K562 (cell line): ENCODE measurements around the gene BDH1. TPM values are rescaled to one million over a fixed set of nuclear protein-coding genes. Genes with fewer than 3 reads are reported as not detected.

Experiments
- ARHGAP35 ChIP-seq: fragments of 450-650 bp; IDR thresholded peaks from 2 replicates; pipeline ENCODE4 v1.6.1; 2018; ENCODE audit not compliant: partially characterized antibody
- BCL6 ChIP-seq: fragments of 250-450 bp; sonication (Bioruptor Pico); IDR thresholded peaks from 2 replicates; pipeline ENCODE4 v1.4.0; 2020
- BRF1 ChIP-seq: IDR thresholded peaks from 3 replicates; pipeline ENCODE4 v1.6.1; 2011; ENCODE audit warnings: borderline replicate concordance, mild to moderate bottlenecking; ENCODE audit not compliant: insufficient read length; ENCODE audit errors: extremely low read depth
- CBX3 ChIP-seq, 2 experiments: IDR thresholded peaks; 1 replicate in 1 of 2; 2 replicates in 1 of 2; pipeline ENCODE4 v1.6.1; 2012; ENCODE audit warnings: inconsistent platforms in 2 of 2, low read length in 2 of 2, borderline replicate concordance in 1 of 2, control low read depth in 1 of 2
- ETV5 ChIP-seq: sonication (generic); formaldehyde crosslinking; IDR thresholded peaks from 2 replicates; pipeline ENCODE4 v1.4.0; 2020; ENCODE audit warnings: low read depth, mild to moderate bottlenecking, missing genetic modification reagents
- KLF1 ChIP-seq: fragments of 450-650 bp; IDR thresholded peaks from 2 replicates; pipeline ENCODE4 v1.6.1; 2016; ENCODE audit warnings: missing genetic modification characterization, missing compliant biosample characterization
- NFIC ChIP-seq: fragments of 450-650 bp; IDR thresholded peaks from 2 replicates; pipeline ENCODE4 v1.6.1; 2017; ENCODE audit warnings: mild to moderate bottlenecking, inconsistent platforms
- NFYB ChIP-seq: IDR thresholded peaks from 2 replicates; pipeline ENCODE4 v1.6.1; 2011; ENCODE audit warnings: mild to moderate bottlenecking, moderate library complexity; ENCODE audit not compliant: insufficient read length; ENCODE audit errors: extremely low read depth
- NUFIP1 ChIP-seq: fragments of 450-650 bp; IDR thresholded peaks from 2 replicates; pipeline ENCODE4 v1.6.1; 2018; ENCODE audit not compliant: partially characterized antibody
- RFX7 ChIP-seq: fragments of 250-450 bp; sonication (Bioruptor Pico); IDR thresholded peaks from 2 replicates; pipeline ENCODE4 v1.5.1; 2021; ENCODE audit warnings: mild to moderate bottlenecking
- TAF1 ChIP-seq: IDR thresholded peaks from 2 replicates; pipeline ENCODE4 v1.6.1; 2011; ENCODE audit warnings: mild to moderate bottlenecking, low read length, moderate library complexity; ENCODE audit not compliant: insufficient read depth, control insufficient read depth, severe bottlenecking; ENCODE audit errors: extremely low read depth
- TBL1XR1 ChIP-seq, 2 experiments: IDR thresholded peaks; 2 replicates each; pipeline ENCODE4 v1.6.1; 2012; ENCODE audit warnings: improper control_type of control experiment in 2 of 2, low read length in 2 of 2, mild to moderate bottlenecking in 1 of 2
- ZNF224 ChIP-seq: sonication (generic); formaldehyde crosslinking; IDR thresholded peaks from 2 replicates; pipeline ENCODE4 v1.8.0; 2022; ENCODE audit warnings: mild to moderate bottlenecking, missing genetic modification reagents
- polyA plus RNA-seq, 8 experiments: library from polyadenylated mRNA; depleted of rRNA in 4 of 8; stranded (reverse) in 5 of 8; unstranded in 3 of 8; fragments of >200 nt; fragmentation: Nextera tagmentation in 2 of 8; fragmentation: Illumina TruSeq in 1 of 8; extraction: Ambion mirVana in 2 of 8; extraction: Trizol in 1 of 8; gene quantifications; 2 replicates each; pipeline versions ENCODE4 v1.2.1 to v1.2.3, GENCODE V29; 2011 to 2014; ENCODE audit warnings: inconsistent platforms in 1 of 8, missing spikeins in 1 of 8
- total RNA-seq, 7 experiments: library from RNA; depleted of rRNA in 6 of 7; stranded (reverse); fragments of >200 nt in 6 of 7; fragmentation: Illumina TruSeq in 2 of 7; extraction: Trizol in 2 of 7; gene quantifications; 2 replicates each; pipeline versions ENCODE4 v1.2.1 to v1.2.3, GENCODE V29; 2011 to 2021; ENCODE audit warnings: low replicate concordance in 1 of 7
- TF ChIP-seq, protein P1 (sequence below): IDR thresholded peaks from 2 replicates; pipeline ENCODE4 v1.6.1; 2014; ENCODE audit warnings: antibody characterized with exemption
- TF ChIP-seq, protein P2 (sequence below): fragments of 450-650 bp; IDR thresholded peaks from 2 replicates; pipeline ENCODE4 v1.6.1; 2016
- TF ChIP-seq, protein P3 (sequence below): fragments of 450-650 bp; IDR thresholded peaks from 2 replicates; pipeline ENCODE4 v1.7.0; 2016; ENCODE audit warnings: borderline replicate concordance
- TF ChIP-seq, protein P4 (sequence below), 3 experiments: fragments of 200-800 bp in 1 of 3; sonication (Bioruptor generic) in 1 of 3; sonication (generic) in 1 of 3; formaldehyde crosslinking in 1 of 3; IDR thresholded peaks; 2 replicates each; pipeline versions ENCODE4 v1.6.1 to v1.8.0; 2016 to 2022; ENCODE audit warnings: mild to moderate bottlenecking in 2 of 3, missing compliant biosample characterization in 2 of 3, missing genetic modification characterization in 2 of 3, missing genetic modification reagents in 1 of 3
- TF ChIP-seq, protein P5 (sequence below): fragments of 450-650 bp; IDR thresholded peaks from 2 replicates; pipeline ENCODE4 v1.6.1; 2016; ENCODE audit warnings: mild to moderate bottlenecking

The BDH1 gene
- total and polyA plus RNA-seq, 9 of the 15 experiments (the other 6 are each of a cell fraction or from before 2014, with no cell fraction given): 0.07 to 0.89 (median 0.12) TPM; not detected in 3

DNA sequence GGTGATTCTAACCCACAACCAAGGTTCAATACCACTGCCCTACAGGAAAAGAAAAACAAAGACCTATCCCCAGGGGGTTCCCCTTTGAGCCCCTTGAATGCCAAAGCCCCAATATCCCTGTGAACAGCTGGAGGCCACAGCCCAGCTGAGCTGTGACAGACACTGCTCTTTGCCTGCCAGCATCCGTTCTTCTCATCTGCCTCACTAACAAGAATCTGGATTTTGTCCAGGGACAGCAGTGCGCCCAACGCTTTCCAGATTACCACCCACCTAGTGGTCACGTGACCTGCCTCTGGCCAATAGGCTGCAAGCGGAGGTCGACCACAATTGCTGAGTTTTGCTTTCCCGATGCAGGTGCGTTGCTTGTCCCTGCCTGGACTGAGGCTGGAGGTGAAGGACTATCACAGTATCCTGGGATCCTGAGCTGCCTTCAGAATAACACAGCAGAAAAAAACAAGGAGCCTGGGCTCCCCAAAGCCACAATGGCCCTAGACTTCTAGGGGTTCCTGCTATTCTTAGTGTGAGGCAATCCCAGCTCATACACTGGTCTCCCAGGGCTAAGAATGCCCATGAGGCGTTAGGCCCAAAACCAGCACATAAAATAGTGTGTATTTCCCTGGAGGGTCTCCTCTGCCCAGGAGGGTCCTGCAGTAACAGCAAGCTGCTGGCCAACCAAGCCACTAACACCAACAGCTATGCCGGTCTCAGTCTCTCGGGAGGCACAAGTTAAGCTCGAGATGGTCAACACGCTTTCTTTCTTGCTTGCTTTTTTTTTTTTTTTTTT, 13.8 kb downstream of the BDH1 start (continued):
- TF ChIP-seq, protein P1, sequence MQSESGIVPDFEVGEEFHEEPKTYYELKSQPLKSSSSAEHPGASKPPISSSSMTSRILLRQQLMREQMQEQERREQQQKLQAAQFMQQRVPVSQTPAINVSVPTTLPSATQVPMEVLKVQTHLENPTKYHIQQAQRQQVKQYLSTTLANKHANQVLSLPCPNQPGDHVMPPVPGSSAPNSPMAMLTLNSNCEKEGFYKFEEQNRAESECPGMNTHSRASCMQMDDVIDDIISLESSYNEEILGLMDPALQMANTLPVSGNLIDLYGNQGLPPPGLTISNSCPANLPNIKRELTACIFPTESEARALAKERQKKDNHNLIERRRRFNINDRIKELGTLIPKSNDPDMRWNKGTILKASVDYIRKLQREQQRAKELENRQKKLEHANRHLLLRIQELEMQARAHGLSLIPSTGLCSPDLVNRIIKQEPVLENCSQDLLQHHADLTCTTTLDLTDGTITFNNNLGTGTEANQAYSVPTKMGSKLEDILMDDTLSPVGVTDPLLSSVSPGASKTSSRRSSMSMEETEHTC: peak; percentile 59; the same call in 1 of the 2 replicates
- TF ChIP-seq NFYB (peak; percentile 97), ZNF224 (CRISPR knock-in tag) (no peak), TAF1 (no peak), KLF1 (no peak), NUFIP1 (no peak), BRF1 (no peak), NFIC (peak; percentile 54), ETV5 (no peak), BCL6 (CRISPR knock-in tag) (no peak), CBX3 (IDR thresholded peaks at IDR 0.05; ENCODE audit: borderline replicate concordance in 1 of 2, low read length in 2 of 2) (no peak), ARHGAP35 (no peak), TBL1XR1 (IDR thresholded peaks at IDR 0.05; ENCODE audit: low read length in 2 of 2) (no peak), RFX7 (CRISPR knock-in tag) (no peak)
- TF ChIP-seq, protein P2, sequence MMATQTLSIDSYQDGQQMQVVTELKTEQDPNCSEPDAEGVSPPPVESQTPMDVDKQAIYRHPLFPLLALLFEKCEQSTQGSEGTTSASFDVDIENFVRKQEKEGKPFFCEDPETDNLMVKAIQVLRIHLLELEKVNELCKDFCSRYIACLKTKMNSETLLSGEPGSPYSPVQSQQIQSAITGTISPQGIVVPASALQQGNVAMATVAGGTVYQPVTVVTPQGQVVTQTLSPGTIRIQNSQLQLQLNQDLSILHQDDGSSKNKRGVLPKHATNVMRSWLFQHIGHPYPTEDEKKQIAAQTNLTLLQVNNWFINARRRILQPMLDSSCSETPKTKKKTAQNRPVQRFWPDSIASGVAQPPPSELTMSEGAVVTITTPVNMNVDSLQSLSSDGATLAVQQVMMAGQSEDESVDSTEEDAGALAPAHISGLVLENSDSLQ: 0 out of 2 replicates have a peak, but pooled peaks have one; percentile 22
- TF ChIP-seq, protein P3, sequence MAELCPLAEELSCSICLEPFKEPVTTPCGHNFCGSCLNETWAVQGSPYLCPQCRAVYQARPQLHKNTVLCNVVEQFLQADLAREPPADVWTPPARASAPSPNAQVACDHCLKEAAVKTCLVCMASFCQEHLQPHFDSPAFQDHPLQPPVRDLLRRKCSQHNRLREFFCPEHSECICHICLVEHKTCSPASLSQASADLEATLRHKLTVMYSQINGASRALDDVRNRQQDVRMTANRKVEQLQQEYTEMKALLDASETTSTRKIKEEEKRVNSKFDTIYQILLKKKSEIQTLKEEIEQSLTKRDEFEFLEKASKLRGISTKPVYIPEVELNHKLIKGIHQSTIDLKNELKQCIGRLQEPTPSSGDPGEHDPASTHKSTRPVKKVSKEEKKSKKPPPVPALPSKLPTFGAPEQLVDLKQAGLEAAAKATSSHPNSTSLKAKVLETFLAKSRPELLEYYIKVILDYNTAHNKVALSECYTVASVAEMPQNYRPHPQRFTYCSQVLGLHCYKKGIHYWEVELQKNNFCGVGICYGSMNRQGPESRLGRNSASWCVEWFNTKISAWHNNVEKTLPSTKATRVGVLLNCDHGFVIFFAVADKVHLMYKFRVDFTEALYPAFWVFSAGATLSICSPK: no peak
- TF ChIP-seq, protein P4, sequence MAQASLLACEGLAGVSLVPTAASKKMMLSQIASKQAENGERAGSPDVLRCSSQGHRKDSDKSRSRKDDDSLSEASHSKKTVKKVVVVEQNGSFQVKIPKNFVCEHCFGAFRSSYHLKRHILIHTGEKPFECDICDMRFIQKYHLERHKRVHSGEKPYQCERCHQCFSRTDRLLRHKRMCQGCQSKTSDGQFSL (CRISPR knock-in tag; IDR thresholded peaks at IDR 0.05): no peak
- TF ChIP-seq, protein P4 (tag; IDR thresholded peaks at IDR 0.05): no peak
- TF ChIP-seq, protein P5, sequence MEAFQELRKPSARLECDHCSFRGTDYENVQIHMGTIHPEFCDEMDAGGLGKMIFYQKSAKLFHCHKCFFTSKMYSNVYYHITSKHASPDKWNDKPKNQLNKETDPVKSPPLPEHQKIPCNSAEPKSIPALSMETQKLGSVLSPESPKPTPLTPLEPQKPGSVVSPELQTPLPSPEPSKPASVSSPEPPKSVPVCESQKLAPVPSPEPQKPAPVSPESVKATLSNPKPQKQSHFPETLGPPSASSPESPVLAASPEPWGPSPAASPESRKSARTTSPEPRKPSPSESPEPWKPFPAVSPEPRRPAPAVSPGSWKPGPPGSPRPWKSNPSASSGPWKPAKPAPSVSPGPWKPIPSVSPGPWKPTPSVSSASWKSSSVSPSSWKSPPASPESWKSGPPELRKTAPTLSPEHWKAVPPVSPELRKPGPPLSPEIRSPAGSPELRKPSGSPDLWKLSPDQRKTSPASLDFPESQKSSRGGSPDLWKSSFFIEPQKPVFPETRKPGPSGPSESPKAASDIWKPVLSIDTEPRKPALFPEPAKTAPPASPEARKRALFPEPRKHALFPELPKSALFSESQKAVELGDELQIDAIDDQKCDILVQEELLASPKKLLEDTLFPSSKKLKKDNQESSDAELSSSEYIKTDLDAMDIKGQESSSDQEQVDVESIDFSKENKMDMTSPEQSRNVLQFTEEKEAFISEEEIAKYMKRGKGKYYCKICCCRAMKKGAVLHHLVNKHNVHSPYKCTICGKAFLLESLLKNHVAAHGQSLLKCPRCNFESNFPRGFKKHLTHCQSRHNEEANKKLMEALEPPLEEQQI: no peak
